Fibroblast of skin of scalp (primary cell): ENCODE measurements around the gene MMEL1.
A peak's percentile ranks its signal among the peaks of the same experiment; 100 is the strongest.

Experiments
- DNase-seq: peaks from one replicate; pipeline ENCODE4 v3.0.0-alpha.2; 2013

The MMEL1 gene

GRCh38 chr1:2542246-2542915 is 90.4 kb downstream of the MMEL1 start:
- no peak for DNase-seq

DNA sequence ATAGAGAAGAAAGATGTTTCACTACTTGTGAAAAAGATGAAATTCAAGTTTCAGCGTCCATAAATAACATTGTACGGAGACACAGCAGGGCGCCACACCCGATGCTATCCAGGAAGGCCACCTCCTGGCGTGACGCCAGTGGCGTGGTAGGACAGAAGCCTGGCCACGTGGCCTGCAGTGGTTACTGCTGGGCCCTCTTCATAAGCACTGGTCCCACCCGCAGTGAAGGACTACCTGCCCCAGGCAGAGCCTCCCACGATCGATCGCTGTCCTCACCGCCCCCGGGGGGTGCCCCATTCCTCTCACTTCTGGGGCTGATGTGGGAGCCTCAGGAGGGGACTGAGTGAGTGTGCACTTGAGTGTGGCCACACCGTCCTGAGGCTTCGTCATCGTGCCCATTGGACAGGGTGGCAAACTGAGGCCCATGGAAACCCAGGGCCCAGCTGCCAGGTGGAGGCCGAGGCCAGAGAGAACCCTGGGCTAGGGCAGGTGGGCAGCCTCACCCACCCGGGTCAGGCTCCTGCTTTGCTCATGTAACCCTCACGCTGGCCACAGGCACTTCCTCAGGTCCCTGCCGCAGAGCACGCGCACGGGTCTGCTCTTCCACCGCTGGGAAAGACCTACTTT is 91.1 kb downstream of the MMEL1 start:
- peak; percentile 40 for DNase-seq

- no peak for DNase-seq
These were observed 91.9 kb downstream of the MMEL1 start for GRCh38 chr1:2540816-2541492.
